ENCODE results near the gene TCL1B. TPM values are rescaled to one million over a fixed set of nuclear protein-coding genes. Genes with fewer than 3 reads are reported as not detected.

The TCL1B gene, protein sequence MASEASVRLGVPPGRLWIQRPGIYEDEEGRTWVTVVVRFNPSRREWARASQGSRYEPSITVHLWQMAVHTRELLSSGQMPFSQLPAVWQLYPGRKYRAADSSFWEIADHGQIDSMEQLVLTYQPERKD
- total RNA-seq = not detected

DNA sequence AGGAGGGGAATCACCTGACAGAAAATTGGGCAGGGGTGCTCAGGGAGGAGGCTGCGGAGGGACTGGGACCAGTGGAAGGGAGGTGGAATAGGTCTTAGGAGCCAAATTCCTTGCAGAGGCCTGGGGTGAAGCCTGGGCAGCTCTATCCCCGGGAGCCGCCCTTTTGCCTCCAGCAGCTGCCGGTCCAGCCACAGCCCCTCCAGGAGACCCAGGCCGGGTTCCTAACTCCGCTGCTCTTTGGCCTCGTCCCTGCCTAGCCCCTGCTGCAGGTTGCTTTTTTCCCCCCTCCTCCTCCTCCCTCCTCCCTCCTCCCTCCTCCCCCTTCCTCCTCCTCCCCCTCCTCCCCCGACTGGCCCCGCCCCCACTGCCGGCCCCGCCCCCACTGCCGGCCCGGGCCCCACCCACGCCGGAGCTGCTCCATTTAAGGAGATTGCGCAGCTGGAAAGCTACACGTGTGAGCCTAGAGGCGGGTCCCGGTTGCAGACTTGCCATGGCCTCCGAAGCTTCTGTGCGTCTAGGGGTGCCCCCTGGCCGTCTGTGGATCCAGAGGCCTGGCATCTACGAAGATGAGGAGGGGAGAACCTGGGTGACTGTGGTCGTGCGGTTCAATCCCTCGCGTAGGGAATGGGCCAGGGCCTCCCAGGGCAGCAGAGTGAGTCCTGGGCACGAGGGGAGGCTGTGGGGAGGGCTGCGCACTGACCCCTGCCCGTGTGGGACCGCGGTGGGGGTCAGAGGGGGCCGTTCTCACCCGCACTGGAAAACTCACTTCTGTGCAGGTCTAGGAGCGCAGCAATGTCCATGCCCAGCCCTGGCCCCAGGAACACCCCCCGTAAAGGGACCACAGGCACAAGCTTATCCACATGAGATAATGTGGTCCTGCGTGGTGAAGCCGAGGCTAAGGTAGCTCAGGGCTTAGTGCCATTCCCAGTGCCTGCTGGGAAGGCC, at the start of gene TCL1B:
Gene TCL1B (plus strand): TSS at position 449 of the 945 bp plus-strand sequence. CDS start 42 bp downstream, at position 491.
- DNase-seq (no peak), ATAC-seq (no peak)
- Mint-ChIP-seq H3K4me1 (ENCODE audit: low read depth) (no peaks in the 10 kb centered on the region), H3K36me3 (ENCODE audit: low read depth) (no peaks in the 10 kb centered on the region), H3K4me3 (no peak within 1 kb of the TSS), H3K27me3 (ENCODE audit: low read depth) (peaks cover 2% of the 10 kb centered on the region), H3K9me3 (ENCODE audit: insufficient read depth) (no peaks in the 10 kb centered on the region), H3K27ac (no peak within 1 kb of the TSS)
- ChIA-PET POLR2A (no interaction called here), CTCF (no interaction called here)

DNA sequence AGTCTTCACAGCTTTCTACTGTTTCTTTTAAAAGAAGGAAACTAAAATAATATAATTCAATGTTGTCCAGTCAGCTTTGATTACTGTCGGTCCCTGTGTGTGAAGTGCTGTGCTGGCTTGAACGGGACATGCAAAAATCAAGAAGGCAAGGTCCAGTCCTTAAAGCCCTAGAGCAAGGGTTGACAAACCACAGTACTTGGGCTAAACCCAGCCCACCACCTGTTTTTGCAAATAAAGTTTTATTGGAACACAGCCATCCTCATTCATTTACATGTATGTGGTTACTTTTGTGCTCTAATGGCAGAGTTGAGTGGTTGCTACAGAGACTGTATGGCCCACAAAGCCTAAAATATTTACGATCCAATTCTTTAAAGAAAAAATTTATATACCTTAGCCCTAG, 41.2 kb upstream of the TCL1B start:
- DNase-seq (no peak), ATAC-seq (no peak)
- POLR2A ChIA-PET = no interaction called here
- H3K27me3 Mint-ChIP-seq (ENCODE audit: low read depth) = peaks cover 5% of the 10 kb centered on the region
- no peak overlapping the region for H3K4me3 Mint-ChIP-seq
- H3K36me3 Mint-ChIP-seq (ENCODE audit: low read depth) = no peaks in the 10 kb centered on the region
- H3K4me1 Mint-ChIP-seq (ENCODE audit: low read depth) = no peaks in the 10 kb centered on the region
- no peak overlapping the region for H3K27ac Mint-ChIP-seq
- H3K9me3 Mint-ChIP-seq (ENCODE audit: insufficient read depth) = no peaks in the 10 kb centered on the region
- CTCF ChIA-PET = no interaction called here

DNA sequence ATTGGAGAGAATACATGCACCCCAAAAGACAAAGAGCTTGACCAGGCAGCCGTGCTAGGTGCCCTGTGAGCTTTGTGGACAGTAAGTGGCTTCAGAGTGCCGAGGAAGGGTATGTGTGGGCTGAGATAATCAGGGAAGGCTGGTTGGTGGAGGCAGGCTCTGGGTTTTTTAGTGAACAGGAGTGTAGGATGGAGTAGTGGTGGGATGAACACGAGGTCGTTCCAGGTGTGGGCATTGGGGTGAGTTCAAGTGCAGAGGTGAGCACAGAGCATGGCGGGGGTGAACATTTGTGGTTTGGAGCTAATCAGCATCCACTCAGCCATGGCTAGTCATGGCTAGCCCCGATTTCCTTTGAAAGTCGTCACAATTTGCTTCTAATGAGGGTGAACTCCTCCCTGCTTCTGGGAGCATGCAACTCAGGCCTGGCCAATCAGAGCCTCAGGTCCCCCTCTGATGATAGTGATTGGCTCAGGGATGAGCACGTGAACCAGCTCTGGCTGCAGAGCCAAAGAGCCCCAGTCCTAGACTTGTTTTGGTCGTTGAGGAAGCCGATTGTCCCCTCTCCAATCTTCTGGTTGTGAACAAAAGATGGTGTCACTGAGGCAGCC, 40.7 kb upstream of the TCL1B start:
- peaks cover 5% of the 10 kb centered on the region for H3K27me3 Mint-ChIP-seq (ENCODE audit: low read depth)
- no peak overlapping the region for H3K27ac Mint-ChIP-seq
- DNase-seq (no peak), ATAC-seq (no peak)
- H3K9me3 Mint-ChIP-seq (ENCODE audit: insufficient read depth) = no peaks in the 10 kb centered on the region
- ChIA-PET CTCF (no interaction called here), POLR2A (no interaction called here)
- no peaks in the 10 kb centered on the region for H3K4me1 Mint-ChIP-seq (ENCODE audit: low read depth)
- no peaks in the 10 kb centered on the region for H3K36me3 Mint-ChIP-seq (ENCODE audit: low read depth)
- no peak overlapping the region for H3K4me3 Mint-ChIP-seq

DNA sequence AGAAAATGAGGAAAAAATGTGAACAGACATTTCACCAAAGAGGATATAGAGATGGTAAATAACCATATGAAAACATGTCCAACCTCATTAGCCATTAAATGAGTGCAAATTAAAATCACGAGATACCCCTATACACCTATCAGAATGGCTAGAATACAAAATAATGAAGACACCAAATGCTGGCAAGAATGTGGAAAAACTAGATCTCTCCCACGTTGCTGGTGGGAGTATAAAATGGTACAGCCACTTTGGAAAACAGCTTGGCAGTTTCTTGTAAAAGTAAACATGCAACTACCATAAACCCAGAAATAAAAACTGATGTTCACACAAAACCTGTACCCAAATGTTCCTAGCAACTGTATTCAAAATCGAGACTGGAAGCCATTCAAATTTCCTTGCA, 38.3 kb upstream of the TCL1B start:
- CTCF ChIA-PET = no interaction called here
- ATAC-seq = no peak

DNA sequence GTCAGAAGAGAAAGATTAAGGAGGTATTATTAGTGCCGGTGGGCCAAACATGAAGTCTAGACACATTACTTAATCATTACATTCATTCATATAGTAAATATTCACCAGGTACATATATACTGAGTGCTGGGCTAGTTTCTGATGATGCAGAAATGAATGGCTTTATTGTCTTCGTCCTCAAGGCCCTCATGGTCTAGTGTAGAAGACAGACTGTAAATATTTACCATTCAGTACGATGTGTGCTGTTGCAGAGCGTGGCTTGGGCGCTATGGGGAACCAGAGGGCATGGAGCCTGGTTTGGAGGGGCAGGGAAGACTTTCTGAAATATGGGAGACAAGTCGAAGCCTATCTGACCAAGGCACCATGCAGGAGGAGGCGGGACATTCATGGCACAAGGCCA, 37.0 kb upstream of the TCL1B start:
- DNase-seq (no peak), ATAC-seq (no peak)
- ChIA-PET POLR2A (no interaction called here), CTCF (no interaction called here)
- Mint-ChIP-seq H3K4me1 (ENCODE audit: low read depth) (no peaks in the 10 kb centered on the region), H3K36me3 (ENCODE audit: low read depth) (no peaks in the 10 kb centered on the region), H3K27me3 (ENCODE audit: low read depth) (peaks cover under 1% of the 10 kb centered on the region), H3K27ac (no peak overlapping the region), H3K9me3 (ENCODE audit: insufficient read depth) (no peaks in the 10 kb centered on the region), H3K4me3 (no peak overlapping the region)

More for the DNA sequence above, 38.3 kb upstream of the TCL1B start:
- H3K27ac Mint-ChIP-seq = no peak overlapping the region
- DNase-seq = no peak
- no peak overlapping the region for H3K4me3 Mint-ChIP-seq
- H3K9me3 Mint-ChIP-seq (ENCODE audit: insufficient read depth) = no peaks in the 10 kb centered on the region
- POLR2A ChIA-PET = no interaction called here
- H3K4me1 Mint-ChIP-seq (ENCODE audit: low read depth) = no peaks in the 10 kb centered on the region
- no peaks in the 10 kb centered on the region for H3K36me3 Mint-ChIP-seq (ENCODE audit: low read depth)
- peaks cover 2% of the 10 kb centered on the region for H3K27me3 Mint-ChIP-seq (ENCODE audit: low read depth)

DNA sequence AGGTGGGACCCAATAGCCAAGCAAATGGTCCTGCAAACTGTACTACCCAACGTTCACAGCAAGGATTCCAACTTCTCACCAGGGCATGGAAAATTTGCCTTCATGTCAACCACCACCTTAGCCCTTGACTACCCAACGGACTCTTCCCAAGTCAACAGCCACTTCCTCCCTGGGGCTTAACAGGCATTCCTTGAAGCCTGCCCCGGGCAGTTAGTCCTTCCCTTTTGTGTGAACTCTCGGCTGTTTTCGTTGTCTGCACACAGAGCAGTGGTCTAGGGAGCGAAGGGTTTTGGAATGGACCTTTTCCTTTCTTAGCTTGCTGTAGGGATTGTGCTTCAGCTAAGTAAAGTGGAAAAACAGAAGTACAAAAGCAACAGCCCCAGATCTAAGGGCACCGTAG, 35.2 kb upstream of the TCL1B start:
- H3K27ac Mint-ChIP-seq = no peak overlapping the region
- POLR2A ChIA-PET = no interaction called here
- no peak for ATAC-seq
- H3K4me3 Mint-ChIP-seq = no peak overlapping the region
- H3K9me3 Mint-ChIP-seq (ENCODE audit: insufficient read depth) = no peaks in the 10 kb centered on the region
- no peaks in the 10 kb centered on the region for H3K36me3 Mint-ChIP-seq (ENCODE audit: low read depth)
- CTCF ChIA-PET = no interaction called here
- H3K4me1 Mint-ChIP-seq (ENCODE audit: low read depth) = no peaks in the 10 kb centered on the region
- DNase-seq = no peak
- peaks cover 4% of the 10 kb centered on the region for H3K27me3 Mint-ChIP-seq (ENCODE audit: low read depth)

DNA sequence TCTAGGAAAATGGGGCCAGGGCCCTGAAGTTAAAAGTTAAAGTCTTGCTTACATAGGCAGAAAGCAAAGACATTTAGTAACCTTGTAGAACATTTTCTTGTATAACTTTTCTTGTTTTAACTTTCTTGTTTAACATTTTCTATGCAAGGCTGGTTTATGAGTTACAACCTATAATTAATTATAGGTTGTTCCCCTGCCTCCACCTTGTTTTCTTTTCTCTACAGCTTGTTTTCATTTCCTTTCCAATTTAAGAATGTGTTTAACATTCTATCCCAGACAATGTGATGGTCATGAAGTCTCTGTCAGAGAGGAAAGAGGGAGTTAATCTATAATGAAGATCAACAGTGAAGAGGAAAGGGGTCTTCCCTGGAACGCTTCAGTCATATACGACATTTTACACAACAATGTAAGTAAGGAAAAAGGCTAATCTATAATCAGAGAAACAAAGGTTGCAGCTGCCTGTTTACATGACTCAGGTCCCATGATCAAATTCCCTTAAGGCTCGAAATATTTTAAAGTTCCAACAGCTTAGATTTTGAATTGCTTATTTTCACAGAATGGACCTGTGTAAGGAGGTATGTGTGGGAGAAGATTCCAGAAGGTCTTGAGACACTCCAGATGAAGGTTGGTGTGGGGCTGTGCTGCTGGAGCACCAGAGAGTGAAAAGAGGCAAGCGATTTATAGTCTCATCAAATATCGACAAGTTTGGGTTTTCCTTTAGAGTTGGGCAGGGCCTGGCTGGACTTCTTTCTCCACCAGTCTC, 34.2 kb upstream of the TCL1B start:
- no peaks in the 10 kb centered on the region for H3K9me3 Mint-ChIP-seq (ENCODE audit: insufficient read depth)
- CTCF ChIA-PET = interaction anchor here (0.9 kb wide), 1 partner anchor 26 kb away, joined by 3 read pairs; no protein-coding TSS in a partner anchor

DNA sequence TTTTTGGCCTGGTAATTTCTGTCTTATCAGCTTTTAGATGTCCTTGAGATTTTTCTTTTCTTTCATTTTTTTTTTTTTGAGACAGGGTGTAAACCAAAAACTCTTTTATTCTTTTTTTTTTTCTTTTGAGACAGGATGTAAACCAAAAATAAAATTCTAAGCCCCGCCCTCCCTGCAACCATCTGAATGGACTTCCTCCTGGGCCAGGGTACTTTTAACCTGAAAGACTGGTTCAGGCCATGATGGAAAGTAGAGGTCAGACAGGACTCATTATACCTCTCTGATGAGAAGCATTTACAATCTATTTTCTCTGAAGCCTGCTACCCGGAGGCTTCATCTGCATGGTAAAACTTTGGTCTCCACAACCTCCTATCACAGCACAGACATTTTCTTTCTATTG, 33.5 kb upstream of the TCL1B start:
- Mint-ChIP-seq H3K27ac (no peak overlapping the region), H3K9me3 (ENCODE audit: insufficient read depth) (no peaks in the 10 kb centered on the region), H3K36me3 (ENCODE audit: low read depth) (no peaks in the 10 kb centered on the region), H3K4me3 (no peak overlapping the region), H3K27me3 (ENCODE audit: low read depth) (peaks cover 4% of the 10 kb centered on the region), H3K4me1 (ENCODE audit: low read depth) (no peaks in the 10 kb centered on the region)
- CTCF ChIA-PET = interaction anchor here (0.9 kb wide), 1 partner anchor 25 kb away, joined by 3 read pairs; no protein-coding TSS in a partner anchor
- no peak for ATAC-seq
- POLR2A ChIA-PET = no interaction called here
- no peak for DNase-seq

More for the DNA sequence above, 34.2 kb upstream of the TCL1B start:
- POLR2A ChIA-PET = no interaction called here
- H3K36me3 Mint-ChIP-seq (ENCODE audit: low read depth) = no peaks in the 10 kb centered on the region
- H3K4me1 Mint-ChIP-seq (ENCODE audit: low read depth) = no peaks in the 10 kb centered on the region
- H3K27me3 Mint-ChIP-seq (ENCODE audit: low read depth) = peaks cover 4% of the 10 kb centered on the region
- ATAC-seq (no peak), DNase-seq (no peak)
- no peak overlapping the region for H3K4me3 Mint-ChIP-seq
- H3K27ac Mint-ChIP-seq = no peak overlapping the region

DNA sequence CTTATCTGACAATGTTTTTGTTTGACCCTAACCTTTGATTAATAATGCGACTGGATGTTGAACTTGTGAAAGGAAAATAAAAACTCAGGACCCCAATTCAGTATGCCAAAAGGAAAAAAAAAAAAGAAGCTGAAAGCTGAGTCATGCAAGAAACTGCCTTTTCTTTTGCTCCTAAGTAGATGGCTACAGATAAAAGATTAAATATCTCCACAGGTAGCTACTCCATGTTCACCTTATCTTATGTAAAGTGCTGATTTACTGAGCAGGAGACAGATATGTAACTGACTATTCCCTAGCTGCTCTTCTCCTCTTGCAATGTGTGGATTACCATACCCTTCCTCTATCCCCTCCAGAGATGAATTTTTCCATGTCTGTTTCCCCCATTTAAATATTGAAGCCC, 30.8 kb upstream of the TCL1B start:
- H3K4me1 Mint-ChIP-seq (ENCODE audit: low read depth) = no peaks in the 10 kb centered on the region
- ATAC-seq = no peak
- H3K4me3 Mint-ChIP-seq = no peak overlapping the region
- no peak for DNase-seq
- peaks cover 6% of the 10 kb centered on the region for H3K27me3 Mint-ChIP-seq (ENCODE audit: low read depth)
- ChIA-PET CTCF (interaction anchor here (0.7 kb wide), 1 partner anchor 87 kb away, joined by 3 read pairs; no protein-coding TSS in a partner anchor), POLR2A (no interaction called here)
- H3K9me3 Mint-ChIP-seq (ENCODE audit: insufficient read depth) = no peaks in the 10 kb centered on the region
- no peak overlapping the region for H3K27ac Mint-ChIP-seq
- H3K36me3 Mint-ChIP-seq (ENCODE audit: low read depth) = no peaks in the 10 kb centered on the region

DNA sequence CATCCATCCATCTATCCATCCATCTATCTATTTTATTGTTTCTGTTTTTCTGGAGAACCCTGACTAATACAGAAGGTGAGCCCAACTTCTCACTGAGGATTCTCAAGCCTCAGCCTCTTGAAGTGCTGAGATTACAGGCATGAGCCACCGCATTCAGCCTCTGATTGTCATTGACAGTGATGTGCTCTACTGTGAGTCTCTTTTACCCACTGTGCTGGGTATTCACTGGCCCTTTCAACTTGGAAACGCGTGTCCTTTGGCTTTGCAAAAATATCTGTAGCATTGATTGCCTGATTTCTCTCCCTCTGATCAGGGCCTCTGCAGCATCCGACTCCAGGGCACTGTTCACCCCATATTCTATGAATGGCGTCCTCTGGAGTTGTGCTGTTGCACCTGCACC, 29.6 kb upstream of the TCL1B start:
- Mint-ChIP-seq H3K36me3 (ENCODE audit: low read depth) (no peaks in the 10 kb centered on the region), H3K27ac (no peak overlapping the region), H3K9me3 (ENCODE audit: insufficient read depth) (no peaks in the 10 kb centered on the region), H3K4me3 (no peak overlapping the region), H3K4me1 (ENCODE audit: low read depth) (no peaks in the 10 kb centered on the region), H3K27me3 (ENCODE audit: low read depth) (peaks cover 8% of the 10 kb centered on the region)
- no peak for ATAC-seq
- no peak for DNase-seq
- ChIA-PET POLR2A (no interaction called here), CTCF (no interaction called here)

DNA sequence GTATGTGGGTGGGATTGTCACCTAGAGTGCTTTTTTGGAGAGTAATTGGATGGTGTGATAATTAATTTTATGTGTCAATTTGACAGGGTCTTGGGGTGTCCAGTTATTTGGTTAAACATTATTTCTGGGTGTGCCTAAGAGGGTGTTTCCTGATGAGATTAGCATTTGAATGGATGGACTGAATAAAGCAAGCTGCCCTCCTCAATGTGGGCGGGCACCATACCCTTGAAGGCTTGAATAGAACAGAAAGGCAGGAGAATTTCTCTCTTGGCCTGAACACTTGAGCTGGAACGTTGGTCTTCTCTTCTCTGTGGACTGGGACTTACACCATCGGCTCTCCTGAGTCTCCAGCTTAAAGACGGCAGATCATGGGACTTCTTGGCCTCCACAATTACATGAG, 28.8 kb upstream of the TCL1B start:
- ATAC-seq (no peak), DNase-seq (no peak)
- H3K4me1 Mint-ChIP-seq (ENCODE audit: low read depth) = no peaks in the 10 kb centered on the region
- H3K27ac Mint-ChIP-seq = no peak overlapping the region
- no peaks in the 10 kb centered on the region for H3K36me3 Mint-ChIP-seq (ENCODE audit: low read depth)
- no peak overlapping the region for H3K4me3 Mint-ChIP-seq
- no peaks in the 10 kb centered on the region for H3K9me3 Mint-ChIP-seq (ENCODE audit: insufficient read depth)
- CTCF ChIA-PET = no interaction called here
- POLR2A ChIA-PET = no interaction called here
- peaks cover 8% of the 10 kb centered on the region for H3K27me3 Mint-ChIP-seq (ENCODE audit: low read depth)
